SK-MEL-5 (cell line): ENCODE data around the gene TSPAN9. TPM values are rescaled to one million over a fixed set of nuclear protein-coding genes. Genes with fewer than 3 reads are reported as not detected.

ENCODE experiments used
- DNase-seq: peaks from one replicate; pipeline ENCODE4 v3.0.0-alpha.2; 2016; ENCODE audit warnings: low read depth, low spot score
- in situ Hi-C: cut with HindIII; loops from 2 replicates; pipeline ENCODE4 v1.10.0; 2016; ENCODE audit warnings: low sequenced_read_pairs, high pct_unique_total_duplicates, low pct_unique_long_range_greater_than_20kb
- total RNA-seq: library from RNA; depleted of rRNA; stranded (reverse); fragments of >200 nt; shearing (Covaris generic); gene quantifications from 2 replicates; pipeline ENCODE4 v1.2.3, GENCODE V29; 2014

TSPAN9 gene
- total RNA-seq, 1 experiment from 2014 or later = 14.2 TPM

- DNase-seq = peak; percentile 59
Observed at GRCh38 chr12:3129301-3130056, 52.3 kb downstream of the TSPAN9 start.

GRCh38 chr12:3130057-3130830, 53.1 kb downstream of the TSPAN9 start:
- no peak for DNase-seq
- in situ Hi-C loops = no loop called here

More at GRCh38 chr12:3129301-3130056, 52.3 kb downstream of the TSPAN9 start:
- in situ Hi-C loops = no loop called here

- in situ Hi-C loops = no loop called here
- no peak for DNase-seq
Observed at GRCh38 chr12:3131129-3131528, 54.0 kb downstream of the TSPAN9 start.

GRCh38 chr12:3132636-3133404, 55.6 kb downstream of the TSPAN9 start:
- in situ Hi-C loops = no loop called here
- no peak for DNase-seq

- no peak for DNase-seq
- in situ Hi-C loops = no loop called here
Observed at GRCh38 chr12:3133405-3133783, 56.2 kb downstream of the TSPAN9 start.

- DNase-seq = no peak
- in situ Hi-C loops = no loop called here
Observed at GRCh38 chr12:3134126-3134525, 56.9 kb downstream of the TSPAN9 start.

- no peak for DNase-seq
- in situ Hi-C loops = no loop called here
Observed at GRCh38 chr12:3134526-3135135, 57.5 kb downstream of the TSPAN9 start.

- in situ Hi-C loops = no loop called here
Observed at GRCh38 chr12:3135522-3136461, 58.6 kb downstream of the TSPAN9 start.

GRCh38 chr12:3136641-3137267, 59.6 kb downstream of the TSPAN9 start:
- no peak for DNase-seq

More at GRCh38 chr12:3135522-3136461, 58.6 kb downstream of the TSPAN9 start:
- peak; percentile 79 for DNase-seq

GRCh38 chr12:3137268-3137781, 60.1 kb downstream of the TSPAN9 start:
- in situ Hi-C loops = no loop called here
- peak; percentile 37 for DNase-seq

More at GRCh38 chr12:3136641-3137267, 59.6 kb downstream of the TSPAN9 start:
- in situ Hi-C loops = no loop called here

- in situ Hi-C loops = no loop called here
- DNase-seq = no peak
Observed at GRCh38 chr12:3137814-3138445, 60.8 kb downstream of the TSPAN9 start.

GRCh38 chr12:3138941-3139511, 61.8 kb downstream of the TSPAN9 start:
- DNase-seq = no peak
- in situ Hi-C loops = no loop called here

GRCh38 chr12:3139760-3140159, 62.6 kb downstream of the TSPAN9 start:
- no peak for DNase-seq
- in situ Hi-C loops = no loop called here

GRCh38 chr12:3140284-3140683, 63.1 kb downstream of the TSPAN9 start:
- no peak for DNase-seq
- in situ Hi-C loops = no loop called here
